Measurements from ENCODE around the gene HOPX. TPM values are rescaled to one million over a fixed set of nuclear protein-coding genes. Genes with fewer than 3 reads are reported as not detected.

The HOPX gene
- total and polyA plus RNA-seq, 2 of the 8 experiments (the other 6 are each of a cell fraction or from before 2014, with no cell fraction given): not detected

- no peak for TF ChIP-seq CHD7 (IDR thresholded peaks at IDR 0.05; ENCODE audit: insufficient replicate concordance, low read length)
- no peak for TF ChIP-seq SAP30 (IDR thresholded peaks at IDR 0.05; ENCODE audit: insufficient read depth, insufficient replicate concordance, low read length)
- TF ChIP-seq RBBP5 (IDR thresholded peaks at IDR 0.05; ENCODE audit: borderline replicate concordance, low read depth, low read length): no peak
- TF ChIP-seq HDAC2 (IDR thresholded peaks at IDR 0.05; ENCODE audit: borderline replicate concordance in 1 of 2, low read depth in 2 of 2, low read length in 2 of 2): no peak
- TF ChIP-seq GABPA (IDR thresholded peaks at IDR 0.05; ENCODE audit: borderline replicate concordance, insufficient read depth, low read length): no peak
- no peak for TF ChIP-seq SP4 (IDR thresholded peaks at IDR 0.05; ENCODE audit: low read length)
- no peak for TF ChIP-seq CBX5 (IDR thresholded peaks at IDR 0.05; ENCODE audit: low read depth, low read length)
- no peak for TF ChIP-seq SIX5 (IDR thresholded peaks at IDR 0.05; ENCODE audit: low read depth, low read length)
- TF ChIP-seq BRCA1 (IDR thresholded peaks at IDR 0.05; ENCODE audit: low read depth, low read length): no peak
- no peak for TF ChIP-seq SUZ12 (IDR thresholded peaks at IDR 0.05; ENCODE audit: low read length)
Observed at GRCh38 chr4:56677711-56678110, 3.4 kb downstream of the HOPX start (continued).

All from H1 (cell line).